Measurements from ENCODE around the gene CHD2. TPM values are rescaled to one million over a fixed set of nuclear protein-coding genes. Genes with fewer than 3 reads are reported as not detected.

CHD2 gene
- total and polyA plus RNA-seq, 4 donors = 13.9 to 90.2 (median 49.4) TPM

DNA sequence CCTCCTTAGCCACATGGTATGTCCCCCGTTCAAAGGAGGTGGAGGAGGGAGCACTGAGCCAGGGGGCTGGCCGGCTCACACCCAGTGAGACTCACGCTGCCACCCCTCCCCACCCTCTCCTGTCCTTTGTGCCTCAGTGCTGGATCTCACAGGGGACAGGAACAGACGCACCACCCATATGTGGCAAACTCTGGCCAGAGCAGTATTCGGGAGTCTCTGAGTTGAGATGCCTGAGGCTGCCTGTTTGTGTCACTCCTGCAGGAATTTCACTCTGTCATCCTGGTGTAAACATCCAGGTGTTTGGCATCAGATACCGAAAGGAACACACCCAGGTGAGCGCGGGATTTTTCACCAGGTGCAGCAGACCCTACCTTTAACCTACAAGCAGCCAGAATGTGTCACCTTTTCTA, 163.1 kb downstream of the CHD2 start:
- Histone ChIP-seq H3K9ac (ENCODE audit: low read depth in 1 of 2, low read length in 2 of 2) (no peak overlapping the region), H3K36me3 (ENCODE audit: control insufficient read depth in 4 of 4, insufficient read depth in 3 of 4, low read depth in 1 of 4, low read length in 3 of 4) (no peaks in the 10 kb centered on the region), H3K27me3 (ENCODE audit: control insufficient read depth in 4 of 4, insufficient read depth in 4 of 4, low read length in 3 of 4) (peaks cover 0 to 5% (median 0%) of the 10 kb centered on the region in 4 donors), H3K9me3 (ENCODE audit: control insufficient read depth in 4 of 4, low read length in 3 of 4) (no peaks in the 10 kb centered on the region), H3K4me3 (ENCODE audit: low read depth in 1 of 3, low read length in 3 of 3) (no peak overlapping the region), H3K4me1 (ENCODE audit: control insufficient read depth in 4 of 4, insufficient read depth in 4 of 4, low read length in 3 of 4) (peaks cover 0 to 3% (median 1%) of the 10 kb centered on the region in 4 donors), H3K27ac (ENCODE audit: low read depth in 1 of 2, low read length in 2 of 2) (no peak overlapping the region)
- DNase-seq (ENCODE audit: low spot score) = no peak
- TF ChIP-seq NR2F2 (IDR thresholded peaks at IDR 0.05) (no peak), JUND (IDR thresholded peaks at IDR 0.05) (no peak), RAD21 (IDR thresholded peaks at IDR 0.05) (no peak), TAF1 (conservative IDR thresholded peaks at IDR 0.05) (no peak), RXRA (IDR thresholded peaks at IDR 0.05) (no peak), GABPA (IDR thresholded peaks at IDR 0.05 in 1 of 2, conservative IDR thresholded peaks at IDR 0.05 in 1 of 2) (no peak), CTCF (IDR thresholded peaks at IDR 0.05; ENCODE audit: low read depth, low read length, missing input control) (no peak), FOXA1 (IDR thresholded peaks at IDR 0.05) (no peak), EGR1 (IDR thresholded peaks at IDR 0.05; ENCODE audit: low read depth in 2 of 2) (no peak), MAX (IDR thresholded peaks at IDR 0.05) (no peak), SP1 (IDR thresholded peaks at IDR 0.05) (no peak), YY1 (IDR thresholded peaks at IDR 0.05) (no peak), HNF4A (conservative IDR thresholded peaks at IDR 0.05) (no peak), HNF4G (IDR thresholded peaks at IDR 0.05) (no peak), FOXA2 (IDR thresholded peaks at IDR 0.05) (no peak), REST (IDR thresholded peaks at IDR 0.05) (no peak)
- TF ChIP-seq, protein P1, sequence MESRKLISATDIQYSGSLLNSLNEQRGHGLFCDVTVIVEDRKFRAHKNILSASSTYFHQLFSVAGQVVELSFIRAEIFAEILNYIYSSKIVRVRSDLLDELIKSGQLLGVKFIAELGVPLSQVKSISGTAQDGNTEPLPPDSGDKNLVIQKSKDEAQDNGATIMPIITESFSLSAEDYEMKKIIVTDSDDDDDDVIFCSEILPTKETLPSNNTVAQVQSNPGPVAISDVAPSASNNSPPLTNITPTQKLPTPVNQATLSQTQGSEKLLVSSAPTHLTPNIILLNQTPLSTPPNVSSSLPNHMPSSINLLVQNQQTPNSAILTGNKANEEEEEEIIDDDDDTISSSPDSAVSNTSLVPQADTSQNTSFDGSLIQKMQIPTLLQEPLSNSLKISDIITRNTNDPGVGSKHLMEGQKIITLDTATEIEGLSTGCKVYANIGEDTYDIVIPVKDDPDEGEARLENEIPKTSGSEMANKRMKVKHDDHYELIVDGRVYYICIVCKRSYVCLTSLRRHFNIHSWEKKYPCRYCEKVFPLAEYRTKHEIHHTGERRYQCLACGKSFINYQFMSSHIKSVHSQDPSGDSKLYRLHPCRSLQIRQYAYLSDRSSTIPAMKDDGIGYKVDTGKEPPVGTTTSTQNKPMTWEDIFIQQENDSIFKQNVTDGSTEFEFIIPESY (IDR thresholded peaks at IDR 0.05) = no peak
- TF ChIP-seq, protein P2, sequence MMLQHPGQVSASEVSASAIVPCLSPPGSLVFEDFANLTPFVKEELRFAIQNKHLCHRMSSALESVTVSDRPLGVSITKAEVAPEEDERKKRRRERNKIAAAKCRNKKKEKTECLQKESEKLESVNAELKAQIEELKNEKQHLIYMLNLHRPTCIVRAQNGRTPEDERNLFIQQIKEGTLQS (IDR thresholded peaks at IDR 0.05) = no peak
- WGBS = 30% methylated on average over 8 of the region's 8 CpGs
